Activated T-cell treated with anti-CD3 and anti-CD28 coated beads for 24 hours (primary cell): ENCODE measurements around the gene RTN1.

Source experiments
- DNase-seq: peaks from one replicate; pipeline ENCODE4 v3.0.0-alpha.2; 2020; ENCODE audit warnings: low read depth

Gene RTN1

GRCh38 chr14:59849411-59850130, 21.0 kb downstream of the RTN1 start:
- DNase-seq: no peak

GRCh38 chr14:59848671-59849070, 21.9 kb downstream of the RTN1 start:
- no peak for DNase-seq

GRCh38 chr14:59847711-59848110, 22.9 kb downstream of the RTN1 start:
- no peak for DNase-seq

DNA sequence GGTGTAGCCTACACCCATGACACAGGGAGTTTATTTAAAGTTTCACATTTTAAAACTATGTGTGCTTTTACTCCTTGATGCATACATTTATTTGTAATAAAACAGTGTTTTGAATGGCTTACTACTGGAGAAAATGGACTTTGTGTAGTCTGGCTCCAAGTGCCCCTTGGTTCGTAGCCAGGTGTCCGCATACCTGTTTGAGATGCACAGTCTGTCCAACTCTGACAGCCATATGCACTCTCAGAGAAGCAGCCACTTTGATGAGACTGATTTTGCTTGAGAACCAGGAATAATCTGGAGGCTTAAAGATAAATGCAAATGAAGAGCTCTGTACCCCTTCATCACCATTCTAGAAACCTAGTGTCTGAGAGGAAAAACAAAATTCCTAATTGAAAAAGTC, 24.0 kb downstream of the RTN1 start:
- DNase-seq: no peak

GRCh38 chr14:59845245-59845644, 25.3 kb downstream of the RTN1 start:
- no peak for DNase-seq

- DNase-seq: no peak
Measured at GRCh38 chr14:59844186-59844812, 26.3 kb downstream of the RTN1 start.

DNA sequence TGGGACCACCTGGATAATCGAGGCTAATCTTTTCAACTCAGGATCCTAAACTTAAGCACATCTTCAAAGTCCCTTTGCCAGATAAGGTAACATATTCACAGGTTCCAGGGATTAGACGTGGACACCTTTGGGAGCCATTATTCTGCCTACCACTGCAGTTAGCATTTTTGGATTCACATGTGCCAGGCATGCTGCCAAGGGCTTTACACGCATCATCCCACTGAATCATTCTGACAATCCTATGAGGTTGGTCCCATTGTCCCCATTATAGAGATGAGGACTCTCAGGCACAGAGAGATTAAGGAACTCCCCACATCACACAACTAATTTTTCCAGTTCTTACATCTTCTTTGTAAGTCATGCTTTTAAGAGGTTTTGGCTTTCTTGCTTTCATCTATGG, 34.5 kb downstream of the RTN1 start:
- no peak for DNase-seq

DNA sequence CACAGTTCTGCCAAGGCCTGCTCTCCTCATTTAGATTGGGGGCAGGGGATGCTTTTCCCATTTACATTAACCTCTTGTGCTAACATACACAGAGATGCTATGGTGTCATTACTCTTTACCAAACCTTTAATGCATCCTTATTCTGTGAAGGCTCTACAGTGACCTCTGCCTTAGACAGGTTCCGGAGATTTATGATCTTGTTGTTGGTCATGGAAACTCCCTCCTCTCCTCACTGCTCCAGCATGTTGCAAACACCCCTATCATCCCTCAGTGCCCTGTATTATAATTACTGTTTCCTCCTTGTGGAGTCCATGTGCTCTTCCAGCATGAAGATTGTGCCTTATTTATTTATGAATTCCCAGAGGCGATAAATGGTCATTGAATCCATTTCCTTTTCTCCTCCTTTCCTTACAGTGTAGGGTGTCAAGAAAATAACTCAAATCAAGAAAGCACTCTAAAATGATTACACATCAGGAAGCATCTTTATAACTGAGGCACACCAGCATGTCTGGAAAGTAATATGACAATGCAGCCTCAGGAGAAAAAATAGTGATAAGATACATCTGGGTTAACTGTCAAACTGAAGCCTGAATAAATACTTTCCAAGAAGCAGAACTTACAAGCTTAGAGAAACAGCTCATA, 37.8 kb downstream of the RTN1 start:
- no peak for DNase-seq

DNA sequence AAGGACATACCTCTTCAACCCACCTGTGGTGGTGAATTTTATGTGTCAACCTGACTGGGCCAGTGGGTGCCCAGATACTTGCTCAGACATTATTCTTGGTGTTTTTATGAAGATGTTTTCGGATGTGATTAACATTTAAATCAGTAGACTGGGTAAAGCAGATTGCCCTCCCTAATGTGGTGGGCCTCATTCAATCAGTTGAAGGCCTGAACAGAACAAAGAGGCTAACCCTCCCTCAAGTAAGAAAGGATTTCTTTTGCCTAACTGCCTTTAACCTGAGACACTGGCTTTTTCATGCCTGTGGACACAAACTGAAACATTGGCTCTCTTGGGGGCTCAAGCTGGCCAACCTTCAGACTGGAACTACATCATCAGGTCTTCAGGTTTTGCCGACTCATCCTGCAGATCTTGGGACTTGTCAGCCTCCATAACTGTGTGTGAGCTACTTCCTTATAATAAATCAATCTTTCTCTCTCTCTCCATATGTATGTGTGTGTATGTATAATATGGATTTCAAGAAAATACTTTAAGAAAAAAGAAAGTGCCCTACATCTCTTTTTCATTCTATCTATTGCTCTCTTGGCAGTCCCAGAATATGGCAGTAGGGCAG, 39.4 kb downstream of the RTN1 start:
- DNase-seq: no peak

DNA sequence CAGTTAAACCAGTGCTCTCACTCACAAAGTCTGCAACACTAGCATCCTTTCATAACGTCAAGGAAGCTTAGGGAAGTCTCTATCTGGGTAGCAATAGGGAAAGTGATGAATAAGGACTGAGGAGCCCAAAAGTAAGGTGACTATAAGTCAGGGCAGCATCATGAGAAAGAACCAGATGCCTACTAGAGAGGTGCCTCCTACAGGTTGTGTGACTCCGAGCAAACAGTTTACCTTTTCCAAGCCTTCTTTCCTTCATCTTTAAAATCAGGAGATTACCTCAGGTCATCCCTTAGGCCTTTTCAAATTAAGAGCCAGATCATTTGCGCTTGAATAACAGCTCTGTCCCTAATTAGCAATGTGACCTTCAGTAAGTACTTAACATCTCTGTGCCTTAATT, 40.2 kb downstream of the RTN1 start:
- no peak for DNase-seq

DNA sequence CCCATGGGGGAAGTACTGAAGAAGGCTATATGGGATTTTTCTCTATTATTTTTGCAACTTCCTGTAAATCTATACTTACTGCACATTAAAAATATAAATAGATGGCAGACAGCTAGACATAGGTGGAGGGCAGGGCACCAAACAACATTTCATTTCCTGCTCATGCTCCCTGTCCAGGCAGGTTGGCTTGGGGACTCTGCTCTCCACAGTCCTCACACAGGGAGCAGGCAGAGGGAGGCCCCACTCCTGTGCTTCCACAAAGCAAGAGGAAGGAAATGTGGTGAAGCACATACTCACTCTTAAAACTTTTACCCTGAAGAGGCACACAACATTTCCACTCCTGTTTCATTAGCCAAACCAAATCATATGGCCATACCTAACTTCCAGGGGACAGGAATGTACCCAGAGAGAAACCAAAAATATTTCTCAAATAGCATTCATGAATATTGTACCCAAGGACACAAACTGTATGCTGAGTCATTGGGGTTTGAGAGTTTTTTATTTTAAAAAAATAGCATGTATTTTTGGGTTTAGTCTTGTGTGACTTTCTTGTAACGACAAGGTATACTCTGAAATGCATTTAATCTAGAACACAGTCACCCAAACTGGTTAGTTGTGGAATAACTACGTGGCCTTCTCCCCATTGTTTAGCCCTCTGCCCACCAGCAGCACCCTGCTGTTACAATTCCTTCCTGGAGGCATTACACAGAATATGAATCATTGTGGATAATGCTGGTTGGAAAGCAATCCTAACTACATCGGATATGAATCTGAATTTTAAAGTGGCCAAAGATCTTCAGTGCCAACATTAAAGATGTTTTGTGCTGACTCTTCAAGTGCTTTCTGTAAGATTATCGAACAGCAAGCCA, 40.9 kb downstream of the RTN1 start:
- DNase-seq: no peak

- DNase-seq: no peak
Measured at GRCh38 chr14:59828276-59828675, 42.3 kb downstream of the RTN1 start.

DNA sequence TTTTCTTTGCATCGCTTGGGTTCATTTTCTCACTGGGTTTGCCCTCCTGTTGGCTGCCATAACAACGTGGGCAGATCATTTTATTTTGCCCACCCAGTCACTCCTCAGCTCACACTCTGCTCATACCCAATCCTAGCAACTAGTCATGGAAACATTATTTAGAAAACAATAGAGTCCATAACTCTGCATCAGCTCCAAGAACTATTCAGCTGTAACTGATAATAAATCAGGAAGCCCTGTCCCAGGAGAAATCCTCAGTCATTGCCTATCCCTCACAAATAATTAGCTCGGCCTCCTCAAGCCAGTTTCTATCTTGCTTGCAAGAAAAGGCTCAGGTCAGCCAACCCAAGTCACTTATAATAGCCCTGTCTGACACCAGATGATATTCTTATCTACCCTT, 43.2 kb downstream of the RTN1 start:
- DNase-seq: no peak

DNA sequence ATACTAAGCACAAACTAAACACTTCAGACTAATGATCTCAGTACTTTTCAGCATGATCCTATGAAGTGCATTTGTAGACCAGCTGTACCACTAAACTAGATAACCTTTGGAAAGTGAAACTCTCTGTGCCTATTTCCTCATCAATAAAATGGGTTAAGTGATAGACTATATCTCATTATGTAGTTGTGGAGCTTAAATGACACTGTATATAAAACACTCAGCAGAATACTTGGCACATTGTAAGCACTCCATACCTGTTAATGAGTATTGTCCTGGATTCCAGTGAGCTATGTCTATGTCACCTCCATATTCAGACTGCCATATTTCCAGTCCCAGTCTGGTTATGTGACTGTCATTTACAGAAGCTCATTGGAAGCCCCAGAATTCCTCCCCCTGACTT, 44.4 kb downstream of the RTN1 start:
- no peak for DNase-seq

DNA sequence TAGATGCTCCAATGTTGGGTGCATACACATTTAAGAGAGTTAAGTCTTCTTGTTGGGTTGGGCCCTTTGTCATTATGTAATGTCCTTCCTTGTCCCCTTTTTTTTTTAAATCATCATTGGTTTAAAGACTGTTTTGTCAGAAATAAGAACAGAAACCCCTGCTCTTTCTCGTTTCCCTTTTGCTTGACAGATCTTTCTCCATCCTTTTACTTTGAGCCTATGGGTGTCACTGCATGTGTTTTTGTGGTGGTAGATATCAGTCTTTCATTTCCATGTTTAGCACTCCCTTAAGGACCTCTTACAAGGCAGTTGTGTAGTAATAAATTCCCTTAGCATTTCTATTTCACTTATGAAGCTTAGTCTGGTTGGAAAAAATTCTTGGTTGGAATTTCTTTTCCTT, 47.4 kb downstream of the RTN1 start:
- DNase-seq: no peak

DNA sequence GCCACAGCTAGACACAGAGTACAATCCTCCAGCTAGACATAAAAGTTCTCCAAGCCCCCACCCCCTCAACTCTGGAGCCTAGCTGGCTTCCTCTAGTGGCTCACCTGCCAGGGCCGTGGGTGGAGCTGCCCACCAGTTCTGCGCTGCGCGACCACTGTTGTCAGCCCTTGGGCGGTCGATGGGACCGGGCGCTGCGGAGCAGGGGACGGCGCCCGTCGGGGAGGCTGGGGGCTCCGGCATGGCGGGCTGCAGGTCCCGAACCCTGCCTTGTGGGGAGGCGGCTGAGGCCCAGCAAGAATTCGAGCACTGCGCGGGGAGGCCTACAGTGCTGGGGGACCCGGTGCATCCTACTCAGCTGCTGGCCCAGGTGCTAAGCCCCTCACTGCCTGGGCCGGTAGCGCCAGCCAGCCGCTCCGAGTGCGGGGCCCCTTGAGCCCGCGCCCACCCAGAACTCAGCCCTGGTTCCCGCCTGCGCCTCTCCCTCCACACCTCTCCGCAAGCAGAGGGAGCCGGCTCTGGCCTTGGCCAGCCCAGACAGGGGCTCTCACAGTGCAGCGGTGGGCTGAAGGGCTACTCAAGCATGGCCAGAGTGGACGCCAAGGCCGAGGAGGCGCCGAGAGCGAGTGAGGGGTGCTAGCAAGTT, 51.0 kb downstream of the RTN1 start:
- DNase-seq: no peak

- DNase-seq: no peak
Measured at GRCh38 chr14:59816941-59817340, 53.6 kb downstream of the RTN1 start.

- DNase-seq: no peak
Measured at GRCh38 chr14:59814988-59815387, 55.6 kb downstream of the RTN1 start.

GRCh38 chr14:59811815-59812214, 58.8 kb downstream of the RTN1 start:
- no peak for DNase-seq

DNA sequence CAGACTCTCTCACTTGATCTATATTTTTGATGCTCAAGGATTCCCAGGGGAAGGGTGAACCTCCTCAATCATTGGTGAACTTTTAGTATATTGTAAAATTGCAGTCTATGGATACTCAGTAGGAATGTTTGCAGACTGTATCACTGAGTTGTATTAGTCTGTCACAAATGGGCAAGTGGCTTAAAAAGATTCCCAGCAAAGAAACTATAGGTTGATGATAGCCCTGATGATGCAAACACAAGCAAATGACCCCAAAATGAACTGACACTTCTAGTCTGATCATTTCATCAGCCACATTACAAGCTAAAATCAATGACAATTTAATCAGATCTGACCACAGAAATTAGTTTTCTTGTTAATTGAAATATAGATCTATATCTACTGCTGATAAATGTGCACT, 59.5 kb downstream of the RTN1 start:
- no peak for DNase-seq

- no peak for DNase-seq
Measured at GRCh38 chr14:59803052-59803540, 67.5 kb downstream of the RTN1 start.

DNA sequence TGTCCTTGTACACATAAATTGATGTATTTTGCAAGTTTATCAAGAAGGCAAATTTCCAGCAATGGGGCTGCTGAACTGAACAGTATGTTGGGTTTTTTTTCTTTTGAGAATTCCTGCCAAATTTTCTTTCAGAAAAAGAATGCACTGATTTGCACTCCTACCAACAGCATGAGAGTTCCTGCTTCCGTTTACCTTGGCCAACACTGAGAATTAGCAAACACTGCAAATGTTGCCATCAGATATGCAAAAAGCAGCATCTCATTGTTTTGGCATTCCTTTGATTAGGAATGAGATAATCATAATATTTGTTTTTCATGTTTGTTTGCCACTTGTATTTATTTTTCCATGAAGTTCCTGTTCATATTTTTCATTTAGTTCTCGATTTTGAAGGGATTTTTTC, 82.4 kb downstream of the RTN1 start:
- DNase-seq: no peak
